Spleen (tissue), 11 donors: ENCODE measurements around the gene OTC. TPM values are rescaled to one million over a fixed set of nuclear protein-coding genes. Genes with fewer than 3 reads are reported as not detected.

ENCODE experiments used
- DNase-seq: peaks from one replicate; pipeline ENCODE4 v3.0.0-alpha.2; 2020
- H3K27ac ChIP-seq, 8 donors: fragments of 200-600 bp; sonication (generic) in 7 of 8; 1 replicate in 4 of 8; 2 replicates in 4 of 8; pipeline versions ENCODE4 v1.5.0 to v1.8.0; 2016 to 2021; ENCODE audit warnings: inconsistent platforms in 4 of 8, mild to moderate bottlenecking in 4 of 8, moderate library complexity in 1 of 8
- H3K27me3 ChIP-seq, 7 donors: fragments of 200-600 bp; sonication (generic) in 6 of 7; replicated peaks in 1 of 7; 1 replicate in 4 of 7; 2 replicates in 3 of 7; pipeline versions ENCODE4 v1.5.0 to v1.8.0; 2016 to 2021; ENCODE audit warnings: inconsistent platforms in 3 of 7, mild to moderate bottlenecking in 1 of 7
- H3K36me3 ChIP-seq, 6 donors: fragments of 200-600 bp; sonication (generic) in 5 of 6; 1 replicate in 4 of 6; 2 replicates in 2 of 6; pipeline versions ENCODE4 v1.5.0 to v1.8.0; 2016 to 2021; ENCODE audit warnings: inconsistent platforms in 2 of 6
- H3K4me1 ChIP-seq, 6 donors: fragments of 200-600 bp; sonication (generic) in 5 of 6; 1 replicate in 3 of 6; 2 replicates in 3 of 6; pipeline versions ENCODE4 v1.5.0 to v1.8.0; 2016 to 2021; ENCODE audit warnings: inconsistent platforms in 3 of 6
- H3K4me3 ChIP-seq, 8 donors: fragments of 200-600 bp; sonication (generic) in 7 of 8; 1 replicate in 4 of 8; 2 replicates in 4 of 8; pipeline versions ENCODE4 v1.5.0 to v1.8.0; 2016 to 2021; ENCODE audit warnings: inconsistent platforms in 4 of 8, mild to moderate bottlenecking in 4 of 8, moderate library complexity in 2 of 8
- H3K9me3 ChIP-seq, 8 donors: fragments of 200-600 bp; sonication (generic) in 7 of 8; 1 replicate in 4 of 8; 2 replicates in 4 of 8; pipeline versions ENCODE4 v1.5.0 to v1.8.0; 2016 to 2021; ENCODE audit warnings: inconsistent platforms in 4 of 8
- POLR2A ChIP-seq, 3 donors: fragments of 450-650 bp; IDR thresholded peaks; one replicate each; pipeline ENCODE4 v1.5.1; 2017; ENCODE audit warnings: antibody characterized with exemption in 3 of 3, mild to moderate bottlenecking in 1 of 3
- POLR2AphosphoS5 ChIP-seq, 3 donors: sonication (generic); formaldehyde crosslinking; IDR thresholded peaks; one replicate each; pipeline ENCODE4 v1.5.1; 2017; ENCODE audit warnings: antibody characterized with exemption in 3 of 3
- WGBS, 5 donors: extraction: QIAGEN DNeasy Blood & Tissue Kit in 3 of 5; methylation state at CpG; one replicate each; pipeline versions ENCODE4 v1.1.5 to v1.1.7; 2013 to 2018; 5-methylcytosine and 5-hydroxymethylcytosine counted together
- intact Hi-C: fragments of 100-400 bp; cut with DNase I; formaldehyde crosslinking; loops from one replicate; pipeline ENCODE4 v1.15.0; 2023; ENCODE audit warnings: low total_unique reads
- polyA plus RNA-seq, 3 donors: library from polyadenylated mRNA; stranded (reverse); fragments of 200-250 nt; gene quantifications; one replicate each; pipeline ENCODE4 v1.2.1, GENCODE V29; 2013
- total RNA-seq, 7 donors: library from RNA; depleted of rRNA in 3 of 7; stranded (reverse); fragments of >200 nt in 3 of 7; fragmentation: NEBNext Ultra II Directional in 4 of 7; extraction: Animal tissue kit (Norgen Biotek cat#: 25700) in 4 of 7; gene quantifications; one replicate each; pipeline versions ENCODE4 v1.1.0 to v1.2.1, GENCODE V29; 2016 to 2021
- TF ChIP-seq, protein P1 (sequence below), 11 experiments: fragments of 200-600 bp in 7 of 11; fragments of 450-650 bp in 4 of 11; sonication (generic) in 4 of 11; IDR thresholded peaks in 8 of 11; conservative IDR thresholded peaks in 3 of 11; 1 replicate in 7 of 11; 2 replicates in 4 of 11; pipeline versions ENCODE4 v1.4.0 to v1.8.0; 2016 to 2021; ENCODE audit warnings: antibody characterized with exemption in 11 of 11, inconsistent platforms in 4 of 11, mild to moderate bottlenecking in 1 of 11
- donor health status: healthy with polysubstance abuse.
- donor health status: DM: no; HTN: no; CAD: no; lungs with moderate emphysema.
- donor health status: DM: no; HTN: no; CAD: no.
- donor health status: Bipolar disorder and iron deficiency.
- donor health status: healthy.
- donor health status: DM: no; HTN: no; CAD: no.
- donor health status: DM: yes; HTN: yes; CAD: no.

OTC gene
- total and polyA plus RNA-seq, 10 donors: 0.05 to 0.06 TPM; not detected in 8

DNA sequence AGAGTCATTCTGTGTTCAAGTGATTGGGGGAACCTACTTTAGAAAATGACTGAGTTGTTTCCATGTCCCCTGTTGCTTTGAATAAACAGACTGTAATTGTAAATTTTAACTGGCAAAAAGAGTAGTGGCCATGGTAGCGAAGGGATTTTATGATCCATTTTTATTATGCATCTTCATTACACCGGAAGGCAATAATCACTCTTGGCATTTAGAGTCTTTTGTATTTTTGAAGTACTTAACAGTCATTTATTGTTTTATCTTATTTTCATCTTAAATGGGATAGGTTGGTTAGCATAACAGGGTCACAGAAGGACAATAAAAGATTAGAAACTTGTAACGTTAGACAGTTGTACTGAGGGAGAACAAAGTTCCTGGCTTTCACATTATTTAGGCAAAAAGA lies 11.0 kb upstream of the OTC start:
- peaks cover 0 to 11% (median 0%) of the 10 kb centered on the region in 7 donors for H3K27me3 ChIP-seq
- peaks cover 0 to 4% (median 0%) of the 10 kb centered on the region in 6 donors for H3K4me1 ChIP-seq
- no peaks in the 10 kb centered on the region for H3K36me3 ChIP-seq
- no peak overlapping the region for H3K4me3 ChIP-seq
- intact Hi-C loops: no loop called here
- no peak overlapping the region for H3K27ac ChIP-seq
- WGBS, 5 donors: 74 to 90% (median 86%) methylated on average over 3 of the region's 3 CpGs
- DNase-seq: no peak
- TF ChIP-seq, protein P1, sequence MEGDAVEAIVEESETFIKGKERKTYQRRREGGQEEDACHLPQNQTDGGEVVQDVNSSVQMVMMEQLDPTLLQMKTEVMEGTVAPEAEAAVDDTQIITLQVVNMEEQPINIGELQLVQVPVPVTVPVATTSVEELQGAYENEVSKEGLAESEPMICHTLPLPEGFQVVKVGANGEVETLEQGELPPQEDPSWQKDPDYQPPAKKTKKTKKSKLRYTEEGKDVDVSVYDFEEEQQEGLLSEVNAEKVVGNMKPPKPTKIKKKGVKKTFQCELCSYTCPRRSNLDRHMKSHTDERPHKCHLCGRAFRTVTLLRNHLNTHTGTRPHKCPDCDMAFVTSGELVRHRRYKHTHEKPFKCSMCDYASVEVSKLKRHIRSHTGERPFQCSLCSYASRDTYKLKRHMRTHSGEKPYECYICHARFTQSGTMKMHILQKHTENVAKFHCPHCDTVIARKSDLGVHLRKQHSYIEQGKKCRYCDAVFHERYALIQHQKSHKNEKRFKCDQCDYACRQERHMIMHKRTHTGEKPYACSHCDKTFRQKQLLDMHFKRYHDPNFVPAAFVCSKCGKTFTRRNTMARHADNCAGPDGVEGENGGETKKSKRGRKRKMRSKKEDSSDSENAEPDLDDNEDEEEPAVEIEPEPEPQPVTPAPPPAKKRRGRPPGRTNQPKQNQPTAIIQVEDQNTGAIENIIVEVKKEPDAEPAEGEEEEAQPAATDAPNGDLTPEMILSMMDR (IDR thresholded peaks at IDR 0.05 in 8 of 11, conservative IDR thresholded peaks at IDR 0.05 in 3 of 11): no peak
- TF ChIP-seq POLR2A (IDR thresholded peaks at IDR 0.05) (no peak), POLR2AphosphoS5 (IDR thresholded peaks at IDR 0.05) (no peak)
- no peaks in the 10 kb centered on the region for H3K9me3 ChIP-seq

DNA sequence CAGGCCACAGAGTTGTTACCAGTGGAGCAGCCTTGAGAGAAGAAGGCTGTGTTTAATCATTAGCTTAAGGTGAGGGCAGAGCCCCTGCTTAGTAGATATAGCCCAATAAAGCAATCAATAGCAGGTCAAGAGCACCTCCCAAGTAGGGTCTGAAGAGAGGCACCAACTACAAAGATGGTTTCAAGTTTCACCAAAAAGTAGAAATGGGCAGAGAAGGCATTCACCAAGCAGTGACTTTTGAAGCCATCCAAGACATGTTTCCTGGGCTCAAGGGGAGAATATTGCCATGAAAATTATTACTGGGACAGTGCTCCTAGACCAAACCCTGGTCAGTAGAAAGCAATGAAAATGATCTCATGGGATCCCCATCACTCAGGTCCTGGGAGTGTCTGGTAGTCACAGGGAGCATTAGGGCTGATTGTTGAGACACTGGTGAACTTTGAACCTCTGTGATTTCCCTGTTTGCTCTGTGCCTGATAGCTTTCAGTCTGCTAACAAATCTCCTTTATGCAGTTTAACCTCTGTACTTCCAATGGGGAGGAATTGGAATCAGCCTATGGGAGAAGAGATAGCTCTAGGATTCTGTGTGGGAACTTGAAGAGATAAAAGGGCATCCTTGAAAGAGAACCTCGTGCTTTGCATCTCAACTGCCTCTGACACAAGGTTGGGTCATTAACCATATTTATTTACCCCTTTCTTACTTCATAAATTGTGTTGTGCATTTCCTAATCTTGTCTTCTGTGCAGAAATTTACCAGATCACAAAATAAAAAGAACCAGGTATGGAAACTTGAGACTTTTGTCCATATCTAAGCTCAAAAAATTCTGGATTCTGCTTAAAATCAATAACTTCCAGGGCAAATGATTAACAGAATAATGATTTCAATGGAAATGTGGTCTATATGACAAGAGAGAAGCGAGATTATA lies 9.3 kb upstream of the OTC start:
- TF ChIP-seq POLR2AphosphoS5 (IDR thresholded peaks at IDR 0.05) (no peak), POLR2A (IDR thresholded peaks at IDR 0.05) (no peak)
- TF ChIP-seq, protein P1 (IDR thresholded peaks at IDR 0.05 in 8 of 11, conservative IDR thresholded peaks at IDR 0.05 in 3 of 11): no peak
- H3K36me3 ChIP-seq: no peaks in the 10 kb centered on the region
- 46 to 78% (median 74%) methylated on average over 2 of the region's 2 CpGs for WGBS, 5 donors
- H3K4me1 ChIP-seq: peaks cover 0 to 4% (median 0%) of the 10 kb centered on the region in 6 donors
- H3K27me3 ChIP-seq: peaks cover 0 to 17% (median 0%) of the 10 kb centered on the region in 7 donors
- H3K27ac ChIP-seq: no peak overlapping the region
- no peak for DNase-seq
- intact Hi-C loops: no loop called here
- H3K4me3 ChIP-seq: no peak overlapping the region
- H3K9me3 ChIP-seq: no peaks in the 10 kb centered on the region

DNA sequence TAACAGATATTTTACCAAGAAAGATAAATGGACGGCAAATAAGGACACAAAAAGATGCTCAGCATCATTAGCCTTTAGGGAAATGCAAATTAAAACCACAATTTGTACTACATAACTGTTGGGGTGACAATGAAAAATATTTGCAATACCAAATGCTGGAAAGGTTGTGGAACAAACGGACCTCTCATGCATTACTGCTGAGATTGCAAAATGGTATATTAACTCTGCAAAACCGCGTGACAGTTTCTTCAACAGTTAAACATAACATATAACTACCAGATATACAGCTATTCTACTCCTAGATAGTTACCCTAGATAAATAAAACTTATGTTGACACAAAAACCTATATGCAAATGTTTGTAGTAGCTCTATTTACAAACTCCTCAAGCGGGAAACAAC lies 6.3 kb upstream of the OTC start:
- Histone ChIP-seq H3K4me3 (no peak overlapping the region), H3K4me1 (peaks cover 0 to 4% (median 0%) of the 10 kb centered on the region in 6 donors), H3K27me3 (peaks cover 0 to 17% (median 0%) of the 10 kb centered on the region in 7 donors), H3K27ac (no peak overlapping the region), H3K9me3 (no peaks in the 10 kb centered on the region), H3K36me3 (no peaks in the 10 kb centered on the region)
- intact Hi-C loops: no loop called here
- WGBS, 5 donors: 34 to 78% (median 60%) methylated on average over 5 of the region's 5 CpGs
- TF ChIP-seq, protein P1 (IDR thresholded peaks at IDR 0.05 in 8 of 11, conservative IDR thresholded peaks at IDR 0.05 in 3 of 11): no peak
- TF ChIP-seq POLR2AphosphoS5 (IDR thresholded peaks at IDR 0.05) (no peak), POLR2A (IDR thresholded peaks at IDR 0.05) (no peak)
- no peak for DNase-seq

DNA sequence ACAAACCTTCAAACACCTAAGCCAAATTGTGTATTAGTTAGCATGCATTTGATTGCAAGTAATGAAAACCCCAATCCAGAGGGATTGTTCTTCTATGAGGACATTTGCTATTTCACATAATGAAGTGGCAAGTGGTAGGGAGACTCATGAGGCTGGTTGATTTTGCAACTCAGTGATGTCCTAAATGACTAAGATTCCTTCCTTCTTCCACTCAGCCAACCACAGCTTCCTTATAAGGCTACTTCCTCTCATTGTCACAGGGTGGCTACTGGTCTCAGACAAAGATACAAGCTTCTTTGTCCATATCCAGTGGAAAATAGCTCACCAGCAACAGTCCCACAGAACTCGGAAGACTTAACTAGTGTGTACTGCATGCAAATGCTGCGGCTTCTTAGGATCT lies 5.3 kb upstream of the OTC start:
- Histone ChIP-seq H3K27me3 (peaks cover 0 to 17% (median 0%) of the 10 kb centered on the region in 7 donors), H3K9me3 (no peaks in the 10 kb centered on the region), H3K4me3 (no peak overlapping the region), H3K36me3 (no peaks in the 10 kb centered on the region), H3K27ac (no peak overlapping the region), H3K4me1 (peaks cover 0 to 4% (median 0%) of the 10 kb centered on the region in 6 donors)
- no peak for DNase-seq
- no peak for TF ChIP-seq POLR2A (IDR thresholded peaks at IDR 0.05)
- no peak for TF ChIP-seq POLR2AphosphoS5 (IDR thresholded peaks at IDR 0.05)
- TF ChIP-seq, protein P1 (IDR thresholded peaks at IDR 0.05 in 8 of 11, conservative IDR thresholded peaks at IDR 0.05 in 3 of 11): no peak
- intact Hi-C loops: no loop called here
- WGBS, 5 donors: 52 to 72% (median 62%) methylated on average over 2 of the region's 2 CpGs
